HEK293 (cell line): Measurements from ENCODE around the gene SLC6A16.
"Not testable (repeated sequence)": the region's sequence is repeated elsewhere in the genome, so short reads cannot be mapped to it uniquely, and the experiment has no call there.

Experiments
- CTCF ChIA-PET: fragments of 350-600 bp; formaldehyde crosslinking; extraction: SDS; loops from one replicate; lab custom pipeline; 2021; ENCODE audit warnings: antibody characterized with exemption; lab: Yijun Ruan, JAX
- POLR2A ChIA-PET: fragments of 300-600 bp; formaldehyde crosslinking; extraction: SDS; loops from one replicate; lab custom pipeline; 2020; ENCODE audit warnings: antibody characterized with exemption, inconsistent platforms; lab: Yijun Ruan, JAX
- H3K27ac ChIP-seq: fragments of 200-500 bp; sonication (Bioruptor generic); 2 replicates; pipeline ENCODE4 v1.5.1; 2014; ENCODE audit warnings: low read depth, low read length, control low read depth, inconsistent platforms; ENCODE audit errors: extremely low read depth
- H3K36me3 ChIP-seq, 2 experiments: fragments of 200-500 bp in 1 of 2; sonication (Bioruptor generic) in 1 of 2; 1 replicate in 1 of 2; 2 replicates in 1 of 2; pipeline ENCODE4 v1.5.1; 2014 to 2017; ENCODE audit warnings: inconsistent platforms in 2 of 2, low read length in 2 of 2; ENCODE audit not compliant: control insufficient read depth in 2 of 2, insufficient read depth in 1 of 2
- H3K4me1 ChIP-seq: fragments of 200-500 bp; sonication (Bioruptor generic); 2 replicates; pipeline ENCODE4 v1.5.1; 2014; ENCODE audit warnings: mild to moderate bottlenecking, low read length, inconsistent platforms; ENCODE audit not compliant: control insufficient read depth, insufficient read depth
- H3K4me3 ChIP-seq: 2 replicates; pipeline ENCODE4 v1.5.1; 2011; ENCODE audit warnings: low read depth, mild to moderate bottlenecking, control low read depth, low read length, moderate library complexity
- H3K9me3 ChIP-seq: fragments of 200-500 bp; sonication (Bioruptor generic); 2 replicates; pipeline ENCODE4 v1.5.1; 2014; ENCODE audit warnings: low read depth, low read length, inconsistent platforms; ENCODE audit not compliant: control insufficient read depth, insufficient read depth
- EGR2 ChIP-seq: fragments of 450-650 bp; formaldehyde crosslinking; IDR thresholded peaks from 2 replicates; pipeline ENCODE4 v1.5.1; 2016; ENCODE audit warnings: low read depth, missing biosample characterization, missing genetic modification characterization
- GFI1B ChIP-seq: fragments of 450-650 bp; formaldehyde crosslinking; IDR thresholded peaks from 2 replicates; pipeline ENCODE4 v1.5.1; 2016; ENCODE audit warnings: missing biosample characterization, missing genetic modification characterization
- HOXD13 ChIP-seq: sonication (generic); formaldehyde crosslinking; IDR thresholded peaks from 2 replicates; pipeline ENCODE4 v1.8.0; 2022; ENCODE audit warnings: missing genetic modification reagents, borderline replicate concordance
- KLF16 ChIP-seq: fragments of 450-650 bp; formaldehyde crosslinking; IDR thresholded peaks from 2 replicates; pipeline ENCODE4 v1.5.1; 2017; ENCODE audit warnings: missing biosample characterization, missing genetic modification characterization
- SETDB1 ChIP-seq: IDR thresholded peaks from one replicate; pipeline ENCODE4 v1.6.1; 2017; ENCODE audit warnings: mild to moderate bottlenecking, low read length, moderate library complexity, mixed read lengths; ENCODE audit not compliant: insufficient read length
- ZEB2 ChIP-seq: fragments of 450-650 bp; formaldehyde crosslinking; IDR thresholded peaks from 2 replicates; pipeline ENCODE4 v1.5.1; 2016; ENCODE audit warnings: missing biosample characterization, missing genetic modification characterization
- ZFHX2 ChIP-seq: fragments of 450-650 bp; formaldehyde crosslinking; conservative IDR thresholded peaks from 2 replicates; pipeline ENCODE4 v1.5.1; 2016; ENCODE audit warnings: missing biosample characterization, missing genetic modification characterization
- ZFP41 ChIP-seq: fragments of 450-650 bp; formaldehyde crosslinking; IDR thresholded peaks from 2 replicates; pipeline ENCODE4 v1.5.1; 2016; ENCODE audit warnings: missing biosample characterization, missing genetic modification characterization, borderline replicate concordance
- ZFP69B ChIP-seq: fragments of 450-650 bp; formaldehyde crosslinking; IDR thresholded peaks from 2 replicates; pipeline ENCODE4 v1.5.1; 2016; ENCODE audit warnings: missing biosample characterization, missing genetic modification characterization
- ZNF157 ChIP-seq: fragments of 450-650 bp; formaldehyde crosslinking; IDR thresholded peaks from 2 replicates; pipeline ENCODE4 v1.5.1; 2016; ENCODE audit warnings: missing biosample characterization, missing genetic modification characterization
- ZNF175 ChIP-seq: fragments of 450-650 bp; formaldehyde crosslinking; IDR thresholded peaks from 2 replicates; pipeline ENCODE4 v1.5.1; 2016; ENCODE audit warnings: missing biosample characterization, missing genetic modification characterization
- ZNF2 ChIP-seq: fragments of 450-650 bp; formaldehyde crosslinking; IDR thresholded peaks from 2 replicates; pipeline ENCODE4 v1.5.1; 2016; ENCODE audit warnings: missing biosample characterization, missing genetic modification characterization
- ZNF510 ChIP-seq: fragments of 450-650 bp; formaldehyde crosslinking; IDR thresholded peaks from 2 replicates; pipeline ENCODE4 v1.5.1; 2018; ENCODE audit warnings: mild to moderate bottlenecking, missing genetic modification characterization, missing biosample characterization; ENCODE audit not compliant: insufficient replicate concordance
- ZNF600 ChIP-seq: fragments of 450-650 bp; formaldehyde crosslinking; IDR thresholded peaks from 2 replicates; pipeline ENCODE4 v1.5.1; 2016; ENCODE audit warnings: missing biosample characterization, missing genetic modification characterization
- ZNF610 ChIP-seq: fragments of 450-650 bp; formaldehyde crosslinking; IDR thresholded peaks from 2 replicates; pipeline ENCODE4 v1.5.1; 2016; ENCODE audit warnings: missing biosample characterization, missing genetic modification characterization, borderline replicate concordance
- ZNF654 ChIP-seq: fragments of 450-650 bp; formaldehyde crosslinking; IDR thresholded peaks from 2 replicates; pipeline ENCODE4 v1.5.1; 2016; ENCODE audit warnings: low read depth, missing biosample characterization, missing genetic modification characterization
- ZNF747 ChIP-seq: fragments of 450-650 bp; formaldehyde crosslinking; IDR thresholded peaks from 2 replicates; pipeline ENCODE4 v1.5.1; 2016; ENCODE audit warnings: missing biosample characterization, missing genetic modification characterization
- ZNF776 ChIP-seq: fragments of 450-650 bp; formaldehyde crosslinking; IDR thresholded peaks from 2 replicates; pipeline ENCODE4 v1.5.0; 2017; ENCODE audit warnings: missing biosample characterization, missing genetic modification characterization, borderline replicate concordance
- ZNF777 ChIP-seq: fragments of 450-650 bp; formaldehyde crosslinking; IDR thresholded peaks from 2 replicates; pipeline ENCODE4 v1.5.1; 2017; ENCODE audit warnings: missing biosample characterization, missing genetic modification characterization, borderline replicate concordance
- ZNF792 ChIP-seq: fragments of 450-650 bp; formaldehyde crosslinking; IDR thresholded peaks from 2 replicates; pipeline ENCODE4 v1.5.1; 2016; ENCODE audit warnings: missing biosample characterization, missing genetic modification characterization
- ZNF830 ChIP-seq: fragments of 450-650 bp; IDR thresholded peaks from 2 replicates; pipeline ENCODE4 v1.5.0; 2018; ENCODE audit warnings: missing biosample characterization, missing genetic modification characterization, low read depth, mild to moderate bottlenecking, moderate library complexity
- ZNF837 ChIP-seq: fragments of 450-650 bp; formaldehyde crosslinking; IDR thresholded peaks from 2 replicates; pipeline ENCODE4 v1.5.1; 2016; ENCODE audit warnings: missing biosample characterization, missing genetic modification characterization
- TF ChIP-seq, protein P1 (sequence below): fragments of 450-650 bp; formaldehyde crosslinking; IDR thresholded peaks from 2 replicates; pipeline ENCODE4 v1.5.1; 2016; ENCODE audit warnings: missing biosample characterization, missing genetic modification characterization
- TF ChIP-seq, protein P2 (sequence below): fragments of 450-650 bp; formaldehyde crosslinking; IDR thresholded peaks from 2 replicates; pipeline ENCODE4 v1.5.1; 2016; ENCODE audit warnings: missing biosample characterization, missing genetic modification characterization

Gene SLC6A16

DNA sequence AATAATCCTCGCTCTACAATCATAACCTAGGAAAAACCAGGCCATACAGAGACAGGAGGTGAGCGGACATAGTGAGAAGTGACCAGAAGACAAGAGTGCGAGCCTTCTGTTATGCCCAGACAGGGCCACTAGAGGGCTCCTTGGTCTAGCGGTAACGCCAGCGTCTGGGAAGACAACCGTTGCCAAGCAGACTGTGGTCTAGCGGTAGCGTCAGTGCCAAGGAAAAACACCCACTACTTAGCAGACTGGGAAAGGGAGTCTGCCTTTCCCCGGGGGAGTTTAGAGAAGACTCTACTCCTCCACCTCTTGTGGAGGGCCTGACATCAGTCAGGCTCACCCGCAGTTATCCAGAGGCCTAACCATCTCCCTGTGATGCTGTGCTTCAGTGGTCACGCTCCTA is 58.6 kb downstream of the SLC6A16 start:
- H3K4me1 ChIP-seq, H3K9me3 ChIP-seq, H3K27ac ChIP-seq, H3K36me3 ChIP-seq, H3K4me3 ChIP-seq: not testable (repeated sequence)
- CTCF ChIA-PET, result interaction anchor here (0.6 to 2.3 kb wide), 12 partner anchors 14 to 374 kb away, joined by 3 to 7 read pairs (median 3); partner anchors contain the start of gene RRAS
- POLR2A ChIA-PET, result interaction anchor here (0.8 kb wide), 1 partner anchor 1366 kb away, joined by 6 read pairs; no protein-coding TSS in a partner anchor
- TF ChIP-seq EGR2 (tag by site-specific recombination), result 0 out of 2 replicates have a peak, but pooled peaks have one; percentile 18
- TF ChIP-seq ZNF654 (tag by site-specific recombination), result peak; percentile 55
- peak; percentile 67 for TF ChIP-seq SETDB1

DNA sequence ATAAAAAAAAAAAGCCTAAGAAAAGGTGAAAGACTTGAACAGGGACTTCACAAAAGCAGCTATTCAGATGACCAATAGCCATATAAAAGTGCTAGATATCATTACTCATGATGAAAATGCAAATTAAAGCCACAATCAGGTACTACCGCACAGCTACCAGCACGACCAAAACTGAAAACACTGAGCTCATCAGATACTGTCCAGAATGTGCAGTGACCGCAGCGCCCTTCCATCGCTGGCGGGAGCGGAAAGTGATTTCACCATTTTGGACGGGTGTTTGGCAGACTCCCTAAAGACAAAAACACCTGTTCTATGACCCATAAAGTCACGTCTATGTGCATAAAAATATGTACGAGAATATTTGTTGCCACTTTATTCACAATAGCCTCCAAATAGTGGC is 60.7 kb downstream of the SLC6A16 start:
- POLR2A ChIA-PET, result no interaction called here
- H3K4me3 ChIP-seq, result no peak overlapping the region
- no peaks in the 10 kb centered on the region for H3K36me3 ChIP-seq
- no peak for TF ChIP-seq ZNF2 (tag by site-specific recombination)
- TF ChIP-seq ZNF600 (tag by site-specific recombination), result no peak
- TF ChIP-seq ZNF747, result no peak
- TF ChIP-seq ZNF777 (tag by site-specific recombination), result no peak
- no peak for TF ChIP-seq ZFP69B (tag by site-specific recombination)
- CTCF ChIA-PET, result interaction anchor here (0.6 to 2.3 kb wide), 8 partner anchors 9 to 539 kb away, joined by 3 to 9 read pairs (median 4); no protein-coding TSS in a partner anchor
- H3K9me3 ChIP-seq, result peaks cover 3% of the 10 kb centered on the region
- no peaks in the 10 kb centered on the region for H3K4me1 ChIP-seq
- H3K27ac ChIP-seq, result no peak overlapping the region

DNA sequence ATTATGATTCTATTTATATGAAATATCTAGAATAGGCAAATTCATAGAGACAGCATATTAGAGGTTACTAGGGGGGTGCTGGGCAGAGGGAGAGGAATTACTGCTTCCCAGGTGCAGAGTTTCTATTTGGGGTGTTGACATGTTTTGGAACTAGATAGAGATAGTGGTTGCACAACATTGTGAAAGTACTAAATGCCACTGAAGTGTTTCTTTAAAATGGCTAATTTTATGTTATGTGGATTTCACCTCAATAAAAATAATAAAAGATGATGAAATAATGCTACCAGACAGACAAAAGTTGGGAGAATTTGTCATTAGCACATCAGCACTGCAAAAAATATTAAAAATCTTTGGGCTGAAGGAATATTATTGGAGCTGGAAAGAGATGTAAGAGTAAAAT is 63.4 kb downstream of the SLC6A16 start:
- Histone ChIP-seq H3K4me1 (no peaks in the 10 kb centered on the region), H3K9me3 (peaks cover 3% of the 10 kb centered on the region), H3K4me3 (no peak overlapping the region), H3K27ac (no peak overlapping the region), H3K36me3 (no peaks in the 10 kb centered on the region)
- POLR2A ChIA-PET, result no interaction called here
- CTCF ChIA-PET, result interaction anchor here (0.7 to 1.4 kb wide), 3 partner anchors 41 to 118 kb away, joined by 3 read pairs; no protein-coding TSS in a partner anchor
- no peak for TF ChIP-seq ZNF776 (tag by site-specific recombination)
- TF ChIP-seq HOXD13, result no peak

DNA sequence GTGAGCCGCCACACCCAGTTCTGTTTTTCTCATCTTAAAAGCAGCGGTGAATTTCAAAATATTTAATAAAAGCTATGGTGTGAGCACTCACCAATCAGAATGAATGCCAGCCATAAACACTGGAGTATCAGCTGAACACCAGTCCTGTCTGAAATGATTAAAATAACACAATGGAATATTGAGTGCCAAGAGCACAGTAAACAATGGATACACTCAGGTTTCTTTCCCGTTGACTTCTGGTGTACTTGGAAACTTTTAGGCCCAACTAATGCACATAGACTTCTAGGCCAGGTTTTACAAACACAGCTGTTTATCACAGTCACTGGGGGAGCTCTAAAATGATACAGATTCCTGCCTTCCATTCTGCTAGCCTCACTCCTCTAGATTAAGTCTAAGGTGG is 68.3 kb downstream of the SLC6A16 start:
- CTCF ChIA-PET, result interaction anchor here (0.6 to 4.3 kb wide), 8 partner anchors 9 to 867 kb away, joined by 3 to 19 read pairs (median 3); no protein-coding TSS in a partner anchor
- POLR2A ChIA-PET, result interaction anchor here (0.6 kb wide), 1 partner anchor 318 kb away, joined by 3 read pairs; no protein-coding TSS in a partner anchor
- Histone ChIP-seq H3K27ac (no peak overlapping the region), H3K4me1 (no peaks in the 10 kb centered on the region), H3K36me3 (no peaks in the 10 kb centered on the region), H3K4me3 (no peak overlapping the region), H3K9me3 (no peaks in the 10 kb centered on the region)
- TF ChIP-seq ZNF837 (tag by site-specific recombination) (no peak), ZFHX2 (tag by site-specific recombination) (no peak), GFI1B (tag by site-specific recombination) (no peak)

DNA sequence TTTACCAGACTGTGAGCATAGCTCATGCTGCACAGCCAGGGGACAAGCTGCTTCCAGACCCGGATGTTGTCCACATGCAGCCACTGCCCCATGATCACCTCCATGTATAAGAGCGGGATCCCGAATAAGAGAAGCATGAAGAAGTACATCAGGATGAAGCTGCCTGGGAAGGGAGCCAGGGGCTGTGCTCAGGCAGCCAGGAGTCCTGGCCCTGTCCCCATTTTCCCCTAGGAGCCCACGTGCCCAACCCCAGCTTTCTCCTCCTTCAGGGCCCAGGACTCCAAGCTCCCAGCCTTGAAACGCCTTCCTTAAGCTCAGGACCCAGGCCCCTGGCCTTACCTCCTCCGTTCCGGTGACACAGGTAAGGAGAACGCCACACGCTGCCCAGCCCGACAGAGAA is 69.3 kb downstream of the SLC6A16 start:
- Histone ChIP-seq H3K9me3 (no peaks in the 10 kb centered on the region), H3K36me3 (no peaks in the 10 kb centered on the region), H3K4me3 (no peak overlapping the region)
- POLR2A ChIA-PET, result no interaction called here
- CTCF ChIA-PET, result interaction anchor here (0.7 to 4.3 kb wide), 6 partner anchors 9 to 250 kb away, joined by 3 to 19 read pairs (median 4); no protein-coding TSS in a partner anchor
- no peak for TF ChIP-seq ZNF830 (tag by site-specific recombination)
- no peak for TF ChIP-seq ZNF510 (tag by site-specific recombination)
- TF ChIP-seq, protein P1, sequence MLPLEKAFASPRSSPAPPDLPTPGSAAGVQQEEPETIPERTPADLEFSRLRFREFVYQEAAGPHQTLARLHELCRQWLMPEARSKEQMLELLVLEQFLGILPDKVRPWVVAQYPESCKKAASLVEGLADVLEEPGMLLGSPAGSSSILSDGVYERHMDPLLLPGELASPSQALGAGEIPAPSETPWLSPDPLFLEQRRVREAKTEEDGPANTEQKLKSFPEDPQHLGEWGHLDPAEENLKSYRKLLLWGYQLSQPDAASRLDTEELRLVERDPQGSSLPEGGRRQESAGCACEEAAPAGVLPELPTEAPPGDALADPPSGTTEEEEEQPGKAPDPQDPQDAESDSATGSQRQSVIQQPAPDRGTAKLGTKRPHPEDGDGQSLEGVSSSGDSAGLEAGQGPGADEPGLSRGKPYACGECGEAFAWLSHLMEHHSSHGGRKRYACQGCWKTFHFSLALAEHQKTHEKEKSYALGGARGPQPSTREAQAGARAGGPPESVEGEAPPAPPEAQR (tag by site-specific recombination), result no peak
- TF ChIP-seq ZNF792 (tag by site-specific recombination), result no peak
- TF ChIP-seq ZNF175 (tag by site-specific recombination), result no peak
- TF ChIP-seq, protein P2, sequence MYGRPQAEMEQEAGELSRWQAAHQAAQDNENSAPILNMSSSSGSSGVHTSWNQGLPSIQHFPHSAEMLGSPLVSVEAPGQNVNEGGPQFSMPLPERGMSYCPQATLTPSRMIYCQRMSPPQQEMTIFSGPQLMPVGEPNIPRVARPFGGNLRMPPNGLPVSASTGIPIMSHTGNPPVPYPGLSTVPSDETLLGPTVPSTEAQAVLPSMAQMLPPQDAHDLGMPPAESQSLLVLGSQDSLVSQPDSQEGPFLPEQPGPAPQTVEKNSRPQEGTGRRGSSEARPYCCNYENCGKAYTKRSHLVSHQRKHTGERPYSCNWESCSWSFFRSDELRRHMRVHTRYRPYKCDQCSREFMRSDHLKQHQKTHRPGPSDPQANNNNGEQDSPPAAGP (tag by site-specific recombination), result no peak
- TF ChIP-seq ZEB2 (tag by site-specific recombination), result no peak
- TF ChIP-seq ZNF610, result no peak
- TF ChIP-seq ZFP41, result no peak
- no peak for TF ChIP-seq KLF16 (tag by site-specific recombination)
- TF ChIP-seq ZNF157 (tag by site-specific recombination), result no peak
- no peak for TF ChIP-seq EGR2 (tag by site-specific recombination)
- TF ChIP-seq, all 188 proteins: peak for 0
- H3K4me1 ChIP-seq, result no peaks in the 10 kb centered on the region
- H3K27ac ChIP-seq, result no peak overlapping the region
